ENCODE measurements around the gene CHST1.

Gene CHST1

GRCh38 chr11:45664376-45665205 is 831 bp downstream of the CHST1 start:
- DNase-seq (ENCODE audit: low read depth, low spot score): no peak
- in situ Hi-C loops (cut with HindIII; ENCODE audit: low sequenced_read_pairs): loop anchor here (25.0 kb wide), 1 partner anchor 277 kb away; no protein-coding TSS in a partner anchor
- TF ChIP-seq, protein P1, sequence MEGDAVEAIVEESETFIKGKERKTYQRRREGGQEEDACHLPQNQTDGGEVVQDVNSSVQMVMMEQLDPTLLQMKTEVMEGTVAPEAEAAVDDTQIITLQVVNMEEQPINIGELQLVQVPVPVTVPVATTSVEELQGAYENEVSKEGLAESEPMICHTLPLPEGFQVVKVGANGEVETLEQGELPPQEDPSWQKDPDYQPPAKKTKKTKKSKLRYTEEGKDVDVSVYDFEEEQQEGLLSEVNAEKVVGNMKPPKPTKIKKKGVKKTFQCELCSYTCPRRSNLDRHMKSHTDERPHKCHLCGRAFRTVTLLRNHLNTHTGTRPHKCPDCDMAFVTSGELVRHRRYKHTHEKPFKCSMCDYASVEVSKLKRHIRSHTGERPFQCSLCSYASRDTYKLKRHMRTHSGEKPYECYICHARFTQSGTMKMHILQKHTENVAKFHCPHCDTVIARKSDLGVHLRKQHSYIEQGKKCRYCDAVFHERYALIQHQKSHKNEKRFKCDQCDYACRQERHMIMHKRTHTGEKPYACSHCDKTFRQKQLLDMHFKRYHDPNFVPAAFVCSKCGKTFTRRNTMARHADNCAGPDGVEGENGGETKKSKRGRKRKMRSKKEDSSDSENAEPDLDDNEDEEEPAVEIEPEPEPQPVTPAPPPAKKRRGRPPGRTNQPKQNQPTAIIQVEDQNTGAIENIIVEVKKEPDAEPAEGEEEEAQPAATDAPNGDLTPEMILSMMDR (IDR thresholded peaks at IDR 0.05; ENCODE audit: low read depth, low read length): no peak
- peak overlapping the region; percentile 45 for H3K4me3 ChIP-seq (ENCODE audit: low read depth, low read length)

GRCh38 chr11:45663486-45664375 is 1.7 kb downstream of the CHST1 start:
- peak overlapping the region; percentile 45 for H3K4me3 ChIP-seq (ENCODE audit: low read depth, low read length)
- in situ Hi-C loops (cut with HindIII; ENCODE audit: low sequenced_read_pairs): loop anchor here (25.0 kb wide), 1 partner anchor 276 kb away; no protein-coding TSS in a partner anchor
- TF ChIP-seq, protein P1 (IDR thresholded peaks at IDR 0.05; ENCODE audit: low read depth, low read length): no peak
- DNase-seq (ENCODE audit: low read depth, low spot score): peak; percentile 18

- H3K4me3 ChIP-seq (ENCODE audit: low read depth, low read length): peak overlapping the region; percentile 4
- in situ Hi-C loops (cut with HindIII; ENCODE audit: low sequenced_read_pairs): loop anchor here (25.0 kb wide), 1 partner anchor 276 kb away; no protein-coding TSS in a partner anchor
- DNase-seq (ENCODE audit: low read depth, low spot score): peak; percentile 93
- TF ChIP-seq, protein P1 (IDR thresholded peaks at IDR 0.05; ENCODE audit: low read depth, low read length): no peak
Observed at GRCh38 chr11:45662665-45663485, 2.5 kb downstream of the CHST1 start.

GRCh38 chr11:45662096-45662664 is 3.2 kb downstream of the CHST1 start:
- TF ChIP-seq, protein P1 (IDR thresholded peaks at IDR 0.05; ENCODE audit: low read depth, low read length): no peak
- no peak overlapping the region for H3K4me3 ChIP-seq (ENCODE audit: low read depth, low read length)
- no peak for DNase-seq (ENCODE audit: low read depth, low spot score)
- in situ Hi-C loops (cut with HindIII; ENCODE audit: low sequenced_read_pairs): loop anchor here (25.0 kb wide), 1 partner anchor 275 kb away; no protein-coding TSS in a partner anchor

- in situ Hi-C loops (cut with HindIII; ENCODE audit: low sequenced_read_pairs): loop anchor here (25.0 kb wide), 1 partner anchor 274 kb away; no protein-coding TSS in a partner anchor
- no peak overlapping the region for H3K4me3 ChIP-seq (ENCODE audit: low read depth, low read length)
- TF ChIP-seq, protein P1 (IDR thresholded peaks at IDR 0.05; ENCODE audit: low read depth, low read length): no peak
- DNase-seq (ENCODE audit: low read depth, low spot score): no peak
Observed at GRCh38 chr11:45661439-45662055, 3.9 kb downstream of the CHST1 start.
